MCF 10A (cell line): ENCODE results near the gene PTPRG. TPM values are rescaled to one million over a fixed set of nuclear protein-coding genes. Genes with fewer than 3 reads are reported as not detected.

ENCODE experiments used
- BruUV-seq: library from RNA; stranded (reverse); fragments of 400-500 nt; replicated peaks from 2 replicates; lab custom pipeline; 2021; lab: Mats Ljungman, UMichigan
- CTCF ChIA-PET: fragments of 300-600 bp; sonication (Branson Sonifier 250); formaldehyde crosslinking; extraction: SDS; loops from one replicate; lab custom pipeline; 2021; ENCODE audit warnings: antibody characterized with exemption, inconsistent platforms; lab: Yijun Ruan, JAX
- POLR2A ChIA-PET: fragments of 300-600, 350-650 bp; sonication (Branson Sonifier 250); formaldehyde crosslinking; extraction: SDS; loops from one replicate; lab custom pipeline; 2020; ENCODE audit warnings: antibody characterized with exemption, inconsistent platforms; lab: Yijun Ruan, JAX
- DNase-seq: peaks from one replicate; pipeline ENCODE4 v3.0.0-alpha.2; 2018; ENCODE audit not compliant: unreplicated experiment
- H3K27ac Mint-ChIP-seq: one replicate; pipeline ENCODE4 v1.8.0; 2022; ENCODE audit warnings: mild to moderate bottlenecking, low read depth, mixed read lengths; ENCODE audit not compliant: unreplicated experiment
- H3K27me3 Mint-ChIP-seq: one replicate; pipeline ENCODE4 v1.8.0; 2022; ENCODE audit warnings: mixed read lengths; ENCODE audit not compliant: insufficient read depth, unreplicated experiment
- H3K36me3 Mint-ChIP-seq: one replicate; pipeline ENCODE4 v1.8.0; 2022; ENCODE audit warnings: mild to moderate bottlenecking, moderate library complexity, mixed read lengths; ENCODE audit not compliant: insufficient read depth, unreplicated experiment
- H3K4me1 Mint-ChIP-seq: one replicate; pipeline ENCODE4 v1.8.0; 2022; ENCODE audit warnings: mixed read lengths; ENCODE audit not compliant: insufficient read depth, unreplicated experiment
- H3K4me3 Mint-ChIP-seq: one replicate; pipeline ENCODE4 v1.8.0; 2022; ENCODE audit warnings: mild to moderate bottlenecking, moderate library complexity, mixed read lengths; ENCODE audit not compliant: unreplicated experiment
- H3K9me3 Mint-ChIP-seq: one replicate; pipeline ENCODE4 v1.8.0; 2022; ENCODE audit warnings: mixed read lengths; ENCODE audit not compliant: unreplicated experiment
- intact Hi-C: fragments of 100-400 bp; cut with micrococcal nuclease; formaldehyde crosslinking; loops from 2 replicates; pipeline ENCODE4 v1.14.1; 2022
- total RNA-seq: library from RNA; stranded (reverse); gene quantifications from 2 replicates; pipeline ENCODE4 v1.2.3, GENCODE V29; 2022
- TF ChIP-seq, protein P1 (sequence below): fragments of 200-600 bp; IDR thresholded peaks from one replicate; pipeline ENCODE4 v1.8.0; 2022; ENCODE audit warnings: antibody characterized with exemption, mild to moderate bottlenecking; ENCODE audit not compliant: unreplicated experiment

Gene PTPRG
- total RNA-seq, 1 experiment from 2014 or later: 54.5 TPM

DNA sequence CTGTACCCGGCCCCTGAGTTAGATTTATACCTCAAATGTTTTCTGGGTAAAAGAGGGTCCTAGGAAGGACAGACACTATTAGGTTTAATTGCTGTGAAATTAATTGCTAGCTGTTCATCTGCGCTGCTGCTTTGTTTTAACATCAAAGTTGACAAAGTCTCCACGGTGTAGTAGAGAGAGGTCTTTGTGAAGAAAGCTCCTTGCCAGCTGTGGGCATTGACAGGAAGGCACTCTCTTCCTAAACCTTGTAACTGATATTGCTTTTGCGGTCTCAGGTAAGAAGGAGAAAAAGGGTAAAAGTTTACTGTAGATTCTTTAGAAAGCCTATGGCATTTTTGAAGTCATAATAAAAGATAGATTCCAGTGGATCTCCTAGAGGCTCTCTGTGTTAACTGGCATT is 68.1 kb downstream of the PTPRG start:
- POLR2A ChIA-PET: interaction anchor here (0.9 kb wide), 1 partner anchor 56 kb away, joined by 4 read pairs; no protein-coding TSS in a partner anchor
- Mint-ChIP-seq H3K4me1 (peaks cover 45% of the 10 kb centered on the region), H3K4me3 (no peak overlapping the region), H3K9me3 (no peaks in the 10 kb centered on the region), H3K27ac (no peak overlapping the region), H3K36me3 (peaks cover 19% of the 10 kb centered on the region), H3K27me3 (no peaks in the 10 kb centered on the region)
- intact Hi-C loops: no loop called here
- CTCF ChIA-PET: interaction anchor here (0.6 kb wide), 1 partner anchor 57 kb away, joined by 3 read pairs; no protein-coding TSS in a partner anchor
- TF ChIP-seq, protein P1, sequence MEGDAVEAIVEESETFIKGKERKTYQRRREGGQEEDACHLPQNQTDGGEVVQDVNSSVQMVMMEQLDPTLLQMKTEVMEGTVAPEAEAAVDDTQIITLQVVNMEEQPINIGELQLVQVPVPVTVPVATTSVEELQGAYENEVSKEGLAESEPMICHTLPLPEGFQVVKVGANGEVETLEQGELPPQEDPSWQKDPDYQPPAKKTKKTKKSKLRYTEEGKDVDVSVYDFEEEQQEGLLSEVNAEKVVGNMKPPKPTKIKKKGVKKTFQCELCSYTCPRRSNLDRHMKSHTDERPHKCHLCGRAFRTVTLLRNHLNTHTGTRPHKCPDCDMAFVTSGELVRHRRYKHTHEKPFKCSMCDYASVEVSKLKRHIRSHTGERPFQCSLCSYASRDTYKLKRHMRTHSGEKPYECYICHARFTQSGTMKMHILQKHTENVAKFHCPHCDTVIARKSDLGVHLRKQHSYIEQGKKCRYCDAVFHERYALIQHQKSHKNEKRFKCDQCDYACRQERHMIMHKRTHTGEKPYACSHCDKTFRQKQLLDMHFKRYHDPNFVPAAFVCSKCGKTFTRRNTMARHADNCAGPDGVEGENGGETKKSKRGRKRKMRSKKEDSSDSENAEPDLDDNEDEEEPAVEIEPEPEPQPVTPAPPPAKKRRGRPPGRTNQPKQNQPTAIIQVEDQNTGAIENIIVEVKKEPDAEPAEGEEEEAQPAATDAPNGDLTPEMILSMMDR: no peak
- DNase-seq: no peak
- BruUV-seq: no TSS peak

- peaks cover 7% of the 10 kb centered on the region for H3K36me3 Mint-ChIP-seq
- peaks cover 45% of the 10 kb centered on the region for H3K4me1 Mint-ChIP-seq
- POLR2A ChIA-PET: interaction anchor here (1.8 kb wide), 1 partner anchor 19 kb away, joined by 6 read pairs; no protein-coding TSS in a partner anchor
- no peak for DNase-seq
- CTCF ChIA-PET: interaction anchor here (0.7 to 1.7 kb wide), 2 partner anchors 11 to 16 kb away, joined by 3 to 6 read pairs; no protein-coding TSS in a partner anchor
- no TSS peak for BruUV-seq
- intact Hi-C loops: no loop called here
- TF ChIP-seq, protein P1: no peak
- peak overlapping the region; percentile 74 for H3K27ac Mint-ChIP-seq
- H3K27me3 Mint-ChIP-seq: no peaks in the 10 kb centered on the region
- no peaks in the 10 kb centered on the region for H3K9me3 Mint-ChIP-seq
- no peak overlapping the region for H3K4me3 Mint-ChIP-seq
Observed at GRCh38 chr3:61631108-61631769, 69.9 kb downstream of the PTPRG start.

DNA sequence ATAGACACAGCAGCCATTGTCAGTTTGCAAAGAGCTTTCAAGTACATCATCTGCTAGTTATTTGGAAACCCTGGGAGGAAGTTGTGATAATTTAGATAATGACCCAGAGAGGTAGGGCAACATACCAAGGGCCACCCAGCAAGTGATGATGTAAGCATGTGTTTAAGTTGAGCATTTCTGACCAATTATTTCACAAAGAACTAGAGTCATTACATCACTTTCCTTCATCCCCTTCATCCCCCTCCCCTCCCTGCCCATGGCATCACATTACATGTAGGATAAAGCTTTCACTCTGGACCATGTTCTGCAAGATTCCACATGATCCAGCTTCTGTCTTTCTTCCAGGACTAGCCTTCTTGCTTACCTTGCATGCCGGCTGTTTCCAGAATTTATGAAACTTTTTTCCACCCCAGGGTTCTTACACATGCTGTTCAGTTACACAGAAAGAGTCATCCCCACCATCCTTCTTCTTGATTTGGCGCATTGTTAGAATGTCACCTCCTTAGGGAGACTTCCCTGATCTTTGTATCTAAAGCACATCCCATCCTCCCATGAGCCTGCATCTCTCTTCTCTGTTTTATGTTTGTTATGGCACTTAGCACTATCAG is 71.3 kb downstream of the PTPRG start:
- Mint-ChIP-seq H3K36me3 (peaks cover 7% of the 10 kb centered on the region), H3K27me3 (no peaks in the 10 kb centered on the region), H3K27ac (no peak overlapping the region), H3K4me1 (peaks cover 40% of the 10 kb centered on the region), H3K9me3 (no peaks in the 10 kb centered on the region), H3K4me3 (no peak overlapping the region)
- ChIA-PET CTCF (interaction anchor here (0.9 to 1.7 kb wide), 2 partner anchors 10 to 26 kb away, joined by 3 to 6 read pairs; no protein-coding TSS in a partner anchor), POLR2A (interaction anchor here (0.6 to 1.8 kb wide), 2 partner anchors 17 to 889 kb away, joined by 3 to 6 read pairs; no protein-coding TSS in a partner anchor)
- DNase-seq: peak; percentile 14
- BruUV-seq: no TSS peak
- intact Hi-C loops: no loop called here
- TF ChIP-seq, protein P1: no peak

DNA sequence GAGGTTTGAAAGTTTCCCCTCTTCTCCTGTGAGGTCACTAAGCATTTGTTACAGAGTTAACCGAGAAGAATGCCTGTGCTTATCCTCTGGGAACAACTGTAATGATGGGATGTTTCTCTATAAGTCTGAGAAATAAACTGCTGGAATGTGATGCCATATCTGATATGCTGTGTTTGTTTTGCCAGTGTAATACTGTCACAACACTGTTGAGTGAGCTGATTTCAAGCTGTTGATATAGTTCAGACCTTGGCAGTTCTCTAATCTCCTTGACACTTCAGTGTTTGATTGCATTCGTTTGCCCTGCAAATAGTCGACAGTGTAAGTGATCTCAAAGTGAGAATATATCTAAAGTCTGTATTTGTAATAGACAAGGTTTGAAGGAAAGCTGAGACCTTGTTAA is 73.3 kb downstream of the PTPRG start:
- POLR2A ChIA-PET: no interaction called here
- Mint-ChIP-seq H3K4me1 (peaks cover 28% of the 10 kb centered on the region), H3K9me3 (no peaks in the 10 kb centered on the region), H3K36me3 (no peaks in the 10 kb centered on the region), H3K4me3 (no peak overlapping the region), H3K27me3 (no peaks in the 10 kb centered on the region), H3K27ac (no peak overlapping the region)
- intact Hi-C loops: no loop called here
- CTCF ChIA-PET: no interaction called here
- DNase-seq: no peak
- no TSS peak for BruUV-seq
- TF ChIP-seq, protein P1: no peak
